SHP77 (cell line): ENCODE measurements around the gene TBC1D22A.

Experiments
- DNase-seq, 2 experiments: peaks; one replicate each; lab custom pipeline; 2025; lab: John Stamatoyannopoulos, UW

The TBC1D22A gene

GRCh38 chr22:46934746-46935491 is 172.5 kb downstream of the TBC1D22A start:
- DNase-seq = peak in 1 of 2 experiments; percentile 23

GRCh38 chr22:46935506-46936377 is 173.3 kb downstream of the TBC1D22A start:
- peak in 1 of 2 experiments; percentile 41 for DNase-seq

GRCh38 chr22:46936378-46936903 is 174.0 kb downstream of the TBC1D22A start:
- no peak for DNase-seq

GRCh38 chr22:46937185-46937584 is 174.7 kb downstream of the TBC1D22A start:
- no peak for DNase-seq

- no peak for DNase-seq
Measured at GRCh38 chr22:46937939-46938338, 175.5 kb downstream of the TBC1D22A start.

- no peak for DNase-seq
Measured at GRCh38 chr22:46941968-46942798, 179.7 kb downstream of the TBC1D22A start.

GRCh38 chr22:46942799-46943785 is 180.6 kb downstream of the TBC1D22A start:
- no peak for DNase-seq

- no peak for DNase-seq
Measured at GRCh38 chr22:46945481-46945880, 183.0 kb downstream of the TBC1D22A start.

GRCh38 chr22:46946383-46946962 is 184.0 kb downstream of the TBC1D22A start:
- DNase-seq = no peak

GRCh38 chr22:46947516-46948257 is 185.2 kb downstream of the TBC1D22A start:
- DNase-seq = no peak

- DNase-seq = no peak
Measured at GRCh38 chr22:46948411-46949144, 186.1 kb downstream of the TBC1D22A start.

GRCh38 chr22:46951350-46951749 is 188.9 kb downstream of the TBC1D22A start:
- DNase-seq = no peak

- no peak for DNase-seq
Measured at GRCh38 chr22:46951973-46952372, 189.5 kb downstream of the TBC1D22A start.

- no peak for DNase-seq
Measured at GRCh38 chr22:46953968-46954765, 191.7 kb downstream of the TBC1D22A start.

- DNase-seq = no peak
Measured at GRCh38 chr22:46954781-46955180, 192.3 kb downstream of the TBC1D22A start.

GRCh38 chr22:46956498-46957215 is 194.2 kb downstream of the TBC1D22A start:
- no peak for DNase-seq

- DNase-seq = no peak
Measured at GRCh38 chr22:46957521-46957920, 195.1 kb downstream of the TBC1D22A start.
